ENCODE measurements around the gene VTI1B. TPM values are rescaled to one million over a fixed set of nuclear protein-coding genes. Genes with fewer than 3 reads are reported as not detected.
"Not testable (repeated sequence)": the region's sequence is repeated elsewhere in the genome, so short reads cannot be mapped to it uniquely, and the experiment has no call there.

Gene VTI1B
- total and polyA plus RNA-seq, 2 donors (not counting 1 experiment from before 2014, with no cell fraction given): 19.5 to 58.8 TPM

DNA sequence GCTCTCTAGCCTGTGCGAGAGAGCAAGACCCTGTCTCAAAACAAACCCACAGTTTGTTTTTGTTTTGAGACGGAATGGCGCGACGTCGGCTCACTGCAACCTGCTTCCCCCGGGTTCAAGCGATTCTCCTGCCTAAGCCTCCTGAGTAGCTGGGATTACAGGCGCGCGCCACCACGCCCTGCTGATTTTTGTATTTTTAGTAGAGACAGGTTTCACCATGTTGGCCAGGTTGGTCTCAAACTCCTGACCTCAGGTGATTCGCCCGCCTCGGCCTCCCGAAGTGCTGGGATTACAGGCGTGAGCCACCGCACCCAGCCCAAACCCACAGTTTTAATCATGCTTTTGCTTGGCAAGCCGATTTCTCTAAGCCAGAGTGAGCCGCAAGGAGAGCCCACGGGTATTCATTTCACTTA, 73.9 kb downstream of the VTI1B start:
- peak overlapping the region; percentile 98 for H3K27ac Mint-ChIP-seq
- POLR2A ChIA-PET: interaction anchor here (0.9 to 1.9 kb wide), 5 partner anchors 19 to 241 kb away, joined by 4 to 7 read pairs (median 6); partner anchors contain the start of genes ARG2, ATP6V1D, RDH11 and TMEM229B
- not testable (repeated sequence) for H3K36me3 ChIP-seq (replicated peaks in 1 of 2; ENCODE audit: control extremely low read depth in 1 of 2, control insufficient read depth in 1 of 2, extremely low read depth in 1 of 2, insufficient read depth in 2 of 2, low read length in 1 of 2); H3K27me3 ChIP-seq (replicated peaks in 1 of 4; ENCODE audit: control extremely low read depth in 1 of 4, control insufficient read depth in 3 of 4, insufficient read depth in 4 of 4, low read length in 3 of 4); H3K9me3 ChIP-seq (ENCODE audit: control extremely low read depth in 1 of 3, control insufficient read depth in 2 of 3, insufficient read depth in 1 of 3, low read length in 2 of 3); H3K9me3 Mint-ChIP-seq (ENCODE audit: insufficient read depth); DNase-seq; H3K27me3 Mint-ChIP-seq
- intact Hi-C loops (cut with micrococcal nuclease): loop anchor here (1.0 to 5.0 kb wide), 8 partner anchors 16 to 1797 kb away; partner anchors contain the start of genes ARG2, EIF2S1, ERH and RAD51B
- Histone ChIP-seq H3K4me3 (ENCODE audit: control extremely low read depth in 1 of 5, extremely low read depth in 1 of 5, insufficient read depth in 1 of 5, low read depth in 2 of 5, low read length in 4 of 5) (peak overlapping the region; percentile 27 to 97 (median 94)), H4K20me1 (ENCODE audit: control insufficient read depth, insufficient read depth, low read length, poor library complexity, severe bottlenecking) (peaks cover 11% of the 10 kb centered on the region), H3K27ac (ENCODE audit: low read length in 2 of 2) (peak overlapping the region; percentile 84 to 85), H3K79me2 (ENCODE audit: control insufficient read depth, insufficient read depth, low read length) (peaks cover 47% of the 10 kb centered on the region), H3K4me1 (ENCODE audit: control insufficient read depth in 2 of 2, insufficient read depth in 2 of 2, low read length in 2 of 2) (peaks cover 44 to 49% of the 10 kb centered on the region in 2 donors), H3K9ac (ENCODE audit: low read length) (peak overlapping the region; percentile 95), H2AFZ (ENCODE audit: insufficient read depth, low read depth, low read length, poor library complexity, severe bottlenecking) (peak overlapping the region; percentile 89), H3K4me2 (replicated peaks; ENCODE audit: low read depth, low read length, poor library complexity, severe bottlenecking) (peak overlapping the region; percentile 84)
- peaks cover 58% of the 10 kb centered on the region for H3K4me1 Mint-ChIP-seq
- CTCF ChIA-PET: interaction anchor here (0.6 to 4.2 kb wide), 19 partner anchors 8 to 241 kb away, joined by 3 to 49 read pairs (median 5); partner anchors contain the start of genes ARG2, ATP6V1D, EIF2S1 and RDH11
- WGBS (ENCODE audit: insufficient coverage): 82% methylated on average over 18 of the region's 21 CpGs
- ATAC-seq (ENCODE audit: low read depth): peak; percentile 0
- H3K4me3 Mint-ChIP-seq: peak overlapping the region; percentile 90

DNA sequence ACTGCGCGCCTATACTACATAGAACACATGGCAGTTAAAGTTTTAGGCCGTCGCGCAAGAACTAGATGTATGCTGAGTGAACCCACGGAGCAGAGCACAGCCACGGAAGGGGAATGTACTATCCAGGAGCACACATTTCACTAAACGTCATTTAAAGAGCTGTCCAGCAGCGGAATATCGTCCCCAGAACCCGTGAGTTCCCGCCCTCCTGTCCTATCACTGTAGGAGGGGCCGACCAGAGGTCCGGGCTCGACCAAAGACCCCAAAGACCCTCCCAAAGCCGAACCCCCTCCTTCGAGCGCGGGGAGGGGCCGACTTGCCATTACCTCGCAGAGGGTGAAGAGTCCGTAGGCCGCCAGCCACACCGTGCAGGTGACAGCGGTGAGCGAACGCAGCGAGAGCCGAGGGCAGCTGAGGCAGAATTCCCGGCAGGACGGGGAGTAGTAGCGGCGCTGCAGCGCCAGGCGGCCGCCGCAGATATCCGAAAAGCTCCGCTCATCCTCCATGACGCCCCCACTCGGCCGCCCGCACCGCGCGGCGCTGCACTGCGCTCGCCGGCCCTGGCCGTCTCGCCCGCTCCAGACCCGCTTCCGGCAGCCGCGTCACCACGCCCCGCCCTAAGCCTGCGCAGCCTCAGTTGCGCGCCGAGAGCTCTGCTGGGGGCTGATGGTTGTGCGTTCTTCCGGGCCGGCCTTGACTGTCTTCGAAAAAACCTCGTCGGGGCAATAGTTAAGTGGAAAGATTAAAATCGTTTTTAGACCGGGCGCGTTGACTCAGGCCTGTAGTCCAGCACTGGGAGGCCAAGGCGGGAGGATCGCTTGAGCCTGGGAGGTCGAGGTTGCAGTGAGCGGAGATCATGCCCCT, 74.5 kb downstream of the VTI1B start, which contains the start of gene PIGH:
Gene PIGH, minus strand, starts transcription at position 571 of the 864 bp plus-strand sequence. Its CDS starts 65 bp downstream, at position 506.
- Histone ChIP-seq H3K27me3 (replicated peaks in 1 of 4; ENCODE audit: control extremely low read depth in 1 of 4, control insufficient read depth in 3 of 4, insufficient read depth in 4 of 4, low read length in 3 of 4) (no peaks in the 10 kb centered on the region), H2AFZ (ENCODE audit: insufficient read depth, low read depth, low read length, poor library complexity, severe bottlenecking) (peak within 1 kb of the TSS; percentile 89), H3K9me3 (ENCODE audit: control extremely low read depth in 1 of 3, control insufficient read depth in 2 of 3, insufficient read depth in 1 of 3, low read length in 2 of 3) (peaks cover 0 to 7% (median 0%) of the 10 kb centered on the region in 3 donors), H3K4me3 (ENCODE audit: control extremely low read depth in 1 of 5, extremely low read depth in 1 of 5, insufficient read depth in 1 of 5, low read depth in 2 of 5, low read length in 4 of 5) (peak within 1 kb of the TSS; percentile 78 to 97 (median 94)), H3K27ac (ENCODE audit: low read length in 2 of 2) (peak within 1 kb of the TSS; percentile 84 to 85), H3K79me2 (ENCODE audit: control insufficient read depth, insufficient read depth, low read length) (peaks cover 47% of the 10 kb centered on the region), H3K4me2 (replicated peaks; ENCODE audit: low read depth, low read length, poor library complexity, severe bottlenecking) (peak within 1 kb of the TSS; percentile 84), H4K20me1 (ENCODE audit: control insufficient read depth, insufficient read depth, low read length, poor library complexity, severe bottlenecking) (peaks cover 12% of the 10 kb centered on the region), H3K36me3 (replicated peaks in 1 of 2; ENCODE audit: control extremely low read depth in 1 of 2, control insufficient read depth in 1 of 2, extremely low read depth in 1 of 2, insufficient read depth in 2 of 2, low read length in 1 of 2) (peaks cover 0 to 9% of the 10 kb centered on the region in 2 experiments), H3K9ac (ENCODE audit: low read length) (peak within 1 kb of the TSS; percentile 95), H3K4me1 (ENCODE audit: control insufficient read depth in 2 of 2, insufficient read depth in 2 of 2, low read length in 2 of 2) (peaks cover 44 to 49% of the 10 kb centered on the region in 2 donors)
- Mint-ChIP-seq H3K27ac (peak within 1 kb of the TSS; percentile 98), H3K9me3 (ENCODE audit: insufficient read depth) (peaks cover 4% of the 10 kb centered on the region), H3K4me3 (peak within 1 kb of the TSS; percentile 90), H3K27me3 (no peaks in the 10 kb centered on the region), H3K4me1 (peaks cover 61% of the 10 kb centered on the region)
- peak; percentile 95 for DNase-seq
- 3% methylated on average over 68 of the region's 77 CpGs for WGBS (ENCODE audit: insufficient coverage)
- TF ChIP-seq CTCF (IDR thresholded peaks at IDR 0.05): peak; percentile 82
- no peak for TF ChIP-seq EZH2 (IDR thresholded peaks at IDR 0.05; ENCODE audit: borderline replicate concordance, insufficient read depth, low read depth, low read length, poor library complexity, severe bottlenecking)
- intact Hi-C loops (cut with micrococcal nuclease): loop anchor here (1.0 to 5.0 kb wide), 9 partner anchors 15 to 1797 kb away; partner anchors contain the start of genes ARG2, EIF2S1, ERH and RAD51B
- ChIA-PET CTCF (interaction anchor here (0.6 to 4.2 kb wide), 20 partner anchors 9 to 240 kb away, joined by 3 to 49 read pairs (median 5); partner anchors contain the start of genes ARG2, ATP6V1D, EIF2S1 and RDH11), POLR2A (interaction anchor here (0.9 to 1.9 kb wide), 5 partner anchors 20 to 240 kb away, joined by 4 to 7 read pairs (median 6); partner anchors contain the start of genes ARG2, ATP6V1D, RDH11 and TMEM229B)
- ATAC-seq (ENCODE audit: low read depth): peak; percentile 90

All from B cell (primary cell).